ENCODE data around the gene GDNF.

DNA sequence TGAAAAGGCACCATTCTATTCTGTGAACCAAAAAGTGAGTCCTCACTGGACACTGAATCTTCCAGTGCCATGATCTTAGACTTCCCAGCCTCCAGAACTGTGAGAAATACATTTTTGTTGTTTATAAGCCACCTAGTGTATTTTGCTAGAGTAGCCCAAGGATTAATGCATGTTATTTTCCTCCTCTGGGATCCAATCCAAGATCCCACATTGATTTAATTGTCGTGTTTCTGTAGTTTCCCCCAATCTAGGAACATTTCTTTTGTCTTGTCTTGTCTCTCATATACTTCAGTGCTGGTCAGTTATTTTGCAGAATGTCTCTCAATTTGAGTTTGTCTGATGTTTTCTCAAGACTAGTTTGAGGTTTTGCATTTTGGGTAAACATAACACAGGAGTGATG, 36.4 kb downstream of the GDNF start:
- TF ChIP-seq ZFP30 (CRISPR knock-in tag; IDR thresholded peaks at IDR 0.05) (no peak), ARNTL (CRISPR knock-in tag; IDR thresholded peaks at IDR 0.05; ENCODE audit: borderline replicate concordance, low read depth) (no peak), RARB (CRISPR knock-in tag; IDR thresholded peaks at IDR 0.05) (no peak)
- TF ChIP-seq, protein P1, sequence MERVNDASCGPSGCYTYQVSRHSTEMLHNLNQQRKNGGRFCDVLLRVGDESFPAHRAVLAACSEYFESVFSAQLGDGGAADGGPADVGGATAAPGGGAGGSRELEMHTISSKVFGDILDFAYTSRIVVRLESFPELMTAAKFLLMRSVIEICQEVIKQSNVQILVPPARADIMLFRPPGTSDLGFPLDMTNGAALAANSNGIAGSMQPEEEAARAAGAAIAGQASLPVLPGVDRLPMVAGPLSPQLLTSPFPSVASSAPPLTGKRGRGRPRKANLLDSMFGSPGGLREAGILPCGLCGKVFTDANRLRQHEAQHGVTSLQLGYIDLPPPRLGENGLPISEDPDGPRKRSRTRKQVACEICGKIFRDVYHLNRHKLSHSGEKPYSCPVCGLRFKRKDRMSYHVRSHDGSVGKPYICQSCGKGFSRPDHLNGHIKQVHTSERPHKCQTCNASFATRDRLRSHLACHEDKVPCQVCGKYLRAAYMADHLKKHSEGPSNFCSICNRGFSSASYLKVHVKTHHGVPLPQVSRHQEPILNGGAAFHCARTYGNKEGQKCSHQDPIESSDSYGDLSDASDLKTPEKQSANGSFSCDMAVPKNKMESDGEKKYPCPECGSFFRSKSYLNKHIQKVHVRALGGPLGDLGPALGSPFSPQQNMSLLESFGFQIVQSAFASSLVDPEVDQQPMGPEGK (CRISPR knock-in tag; IDR thresholded peaks at IDR 0.05; ENCODE audit: borderline replicate concordance) = no peak
